NCI-H1930 (cell line): ENCODE results near the gene CRABP2.

Experiments
- DNase-seq, 2 experiments: peaks; one replicate each; lab custom pipeline; 2025; lab: John Stamatoyannopoulos, UW

The CRABP2 gene

DNA sequence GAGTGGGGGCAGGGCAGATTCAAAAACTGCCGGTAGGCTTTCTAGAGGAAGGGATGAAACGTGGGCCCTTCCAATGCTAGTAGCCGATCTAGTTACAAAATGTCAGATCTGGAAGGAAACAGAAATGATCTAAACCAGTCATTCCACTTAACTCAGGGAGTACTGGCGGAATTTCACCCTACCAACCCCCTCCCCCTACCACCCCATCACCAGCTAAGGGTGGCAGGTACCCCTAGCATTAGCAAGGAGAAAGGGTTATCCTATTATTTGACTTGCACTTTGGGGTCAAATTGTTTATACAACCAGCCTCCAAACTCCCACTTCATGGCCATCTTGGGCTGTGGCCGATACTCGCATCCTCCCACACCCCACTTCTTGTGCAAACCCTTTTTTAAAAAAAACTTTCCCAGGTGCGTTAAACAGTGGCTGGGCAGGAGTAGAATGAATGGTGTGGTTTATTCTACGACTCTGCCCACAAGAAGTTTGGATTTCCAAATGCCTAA, 36.1 kb upstream of the CRABP2 start:
- DNase-seq, result no peak

DNA sequence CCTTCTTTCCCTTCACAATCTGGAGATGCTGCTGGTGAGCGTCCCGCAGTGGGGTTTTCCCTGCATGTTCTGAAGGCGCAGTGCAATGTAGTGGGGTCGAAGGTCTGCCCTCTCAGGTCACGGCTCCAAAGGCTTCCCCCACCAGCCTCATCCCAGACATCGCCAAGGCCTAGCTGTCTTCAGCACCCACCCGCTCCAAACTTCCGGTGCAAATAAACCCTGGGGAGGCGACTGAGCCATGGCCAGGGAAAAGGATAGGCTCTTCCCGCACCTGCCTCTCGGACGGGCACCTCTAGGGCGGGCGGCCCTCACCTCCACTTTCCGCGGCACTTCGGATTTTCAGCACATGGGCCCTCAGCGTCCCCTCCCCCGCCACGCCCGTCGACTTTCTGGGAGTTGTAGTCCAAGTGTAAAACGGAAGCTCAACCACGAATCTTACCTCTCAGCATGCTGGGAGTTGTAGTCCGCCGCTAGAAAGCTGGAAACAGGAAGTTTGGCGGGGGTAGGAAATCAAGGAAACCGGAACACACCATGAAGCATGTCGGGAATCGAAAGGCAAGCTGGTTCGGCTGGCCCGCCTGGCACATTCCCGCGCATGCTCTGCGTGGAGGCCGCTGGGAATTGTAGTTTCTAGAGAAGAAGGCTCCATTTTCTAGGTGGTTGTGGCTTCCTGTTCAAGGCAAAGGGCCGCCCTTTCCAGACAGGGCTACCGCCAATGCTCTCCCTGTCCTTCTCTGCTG, 35.5 kb upstream of the CRABP2 start, which contains the start of gene MRPL24:
MRPL24 (minus strand) TSS at position 348 of the 740 bp plus-strand sequence. CDS start 2,384 bp downstream, outside the sequence.
- peak; percentile 99 for DNase-seq

DNA sequence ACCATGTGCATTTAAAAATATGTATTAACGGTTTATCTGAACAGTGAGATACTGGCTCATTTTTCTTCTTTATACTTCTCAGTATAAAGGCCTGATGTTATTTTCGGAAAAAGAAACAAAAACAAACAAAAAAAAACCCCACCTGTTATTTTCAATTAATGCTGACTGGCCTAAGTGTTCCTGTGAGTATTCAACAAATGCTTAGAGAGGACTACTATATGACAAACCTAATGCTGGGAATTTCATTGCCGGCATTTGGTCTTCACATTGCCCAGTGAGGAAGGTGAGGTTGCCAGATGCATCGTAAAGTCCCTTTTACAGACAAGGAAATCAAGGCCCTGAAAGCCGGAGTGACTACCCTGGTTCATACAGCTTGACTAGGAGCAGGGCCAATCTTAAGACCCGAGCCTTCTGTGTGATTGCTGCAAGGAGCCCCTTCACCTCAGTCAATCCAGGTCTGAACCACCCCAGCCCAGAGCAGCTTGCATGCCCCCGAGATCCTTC, 34.9 kb upstream of the CRABP2 start:
- DNase-seq, result no peak

DNA sequence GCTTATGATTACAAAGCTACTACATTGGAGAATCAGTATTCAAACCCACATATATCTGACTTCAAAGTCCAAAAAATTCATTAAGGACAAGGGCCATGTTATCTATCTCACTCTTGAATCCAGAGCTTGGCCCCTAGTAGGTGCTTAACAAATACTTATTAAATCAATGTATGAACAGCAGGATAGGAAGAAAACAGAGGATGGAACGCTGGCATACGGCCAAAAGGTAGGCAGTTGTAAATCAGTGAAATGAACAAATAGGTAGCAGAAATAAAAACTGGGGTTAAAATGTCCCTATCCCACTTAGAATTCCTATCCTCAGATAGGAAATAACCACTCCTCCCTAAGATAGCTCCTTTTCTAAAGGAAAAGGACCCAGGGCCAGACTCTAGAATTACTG, 33.5 kb upstream of the CRABP2 start:
- DNase-seq, result no peak

DNA sequence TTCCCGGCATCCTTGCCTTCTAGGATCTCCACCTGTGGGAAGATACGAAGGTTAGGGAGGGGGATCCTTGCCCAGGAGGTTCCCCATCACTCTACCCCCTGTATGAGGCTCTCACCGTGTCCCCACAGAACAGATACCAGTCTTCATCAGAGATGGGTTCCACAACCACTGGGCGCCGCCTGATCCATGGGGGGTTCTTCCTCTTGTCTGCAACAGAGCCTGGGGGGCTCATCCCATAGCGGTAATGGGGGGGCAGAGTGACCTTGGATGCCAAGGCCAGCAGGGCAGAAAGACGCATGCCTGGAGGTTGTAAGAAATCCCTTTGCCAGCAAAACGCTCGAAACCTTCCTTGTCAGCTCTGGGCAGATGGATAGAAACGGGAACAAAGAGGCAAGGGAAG, 33.0 kb upstream of the CRABP2 start:
- DNase-seq, result no peak

DNA sequence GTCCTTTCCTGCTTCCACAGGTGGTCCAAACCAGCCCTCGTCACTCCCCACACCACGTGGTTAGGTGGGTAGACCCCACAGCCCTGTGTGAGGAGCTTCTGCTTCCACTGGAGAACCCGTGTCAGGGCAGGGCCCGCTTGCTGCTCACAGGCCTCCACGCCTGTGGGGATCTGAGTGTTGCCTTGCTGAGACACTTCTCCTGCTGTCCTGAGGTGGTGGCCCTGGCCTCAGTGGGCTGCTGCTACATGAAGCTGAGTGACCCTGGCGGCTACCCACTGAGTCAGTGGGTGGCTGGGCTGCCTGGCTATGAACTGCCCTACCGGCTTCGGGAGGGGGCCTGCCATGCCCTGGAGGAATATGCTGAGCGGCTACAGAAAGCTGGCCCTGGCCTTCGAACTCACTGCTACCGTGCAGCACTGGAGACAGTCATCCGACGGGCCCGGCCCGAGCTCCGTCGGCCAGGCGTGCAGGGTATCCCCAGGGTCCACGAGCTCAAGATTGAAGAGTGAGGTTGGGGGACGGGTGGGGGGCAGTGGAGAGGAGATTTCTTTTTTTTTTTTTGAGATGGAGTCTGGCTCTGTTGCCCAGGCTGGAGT, 28.7 kb upstream of the CRABP2 start:
- no peak for DNase-seq

DNA sequence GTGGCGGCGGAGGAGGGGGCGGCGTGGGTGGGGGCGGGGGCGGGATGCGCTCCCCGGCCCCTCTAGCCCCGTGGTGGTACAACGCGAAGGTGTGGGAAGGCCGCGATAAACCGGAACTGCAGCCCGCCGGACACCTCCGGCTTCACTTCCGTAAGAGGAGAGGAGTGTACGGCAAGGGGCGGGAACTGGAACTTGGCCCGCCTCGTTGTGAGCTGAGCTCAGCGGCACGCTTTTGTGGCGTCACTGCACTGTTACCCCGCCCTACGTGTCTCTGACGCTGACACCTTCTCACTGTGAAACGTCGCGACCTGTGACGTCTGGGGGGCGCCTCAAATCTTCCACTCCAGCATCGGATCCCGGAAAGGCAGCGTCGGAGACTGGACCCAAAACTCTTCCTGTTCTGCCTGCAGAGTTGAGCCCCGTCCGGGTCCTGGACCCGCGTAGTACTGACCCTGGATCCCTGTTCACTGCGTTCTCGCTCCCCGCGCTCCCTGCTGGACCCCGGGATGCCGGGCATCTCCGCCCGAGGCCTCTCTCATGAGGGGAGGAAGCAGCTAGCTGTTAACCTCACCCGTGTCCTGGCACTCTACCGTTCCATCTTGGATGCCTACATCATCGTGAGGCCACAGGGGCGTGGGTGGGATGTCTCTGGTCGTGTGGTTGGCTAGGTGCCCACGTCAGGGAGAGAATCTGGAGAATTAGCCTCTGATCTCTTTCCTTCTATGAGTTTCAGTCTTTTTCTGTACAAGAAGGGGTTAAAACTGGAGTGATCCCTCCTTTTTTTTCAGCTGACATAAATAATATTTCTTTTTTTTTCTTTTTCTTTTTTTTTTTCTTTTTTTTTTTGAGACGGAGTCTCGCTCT, 23.4 kb upstream of the CRABP2 start, which contains the start of gene ISG20L2:
ISG20L2 (minus strand) TSS at position 168 of the 864 bp plus-strand sequence. CDS start 1,114 bp downstream, outside the sequence.
- peak; percentile 95 to 97 for DNase-seq

DNA sequence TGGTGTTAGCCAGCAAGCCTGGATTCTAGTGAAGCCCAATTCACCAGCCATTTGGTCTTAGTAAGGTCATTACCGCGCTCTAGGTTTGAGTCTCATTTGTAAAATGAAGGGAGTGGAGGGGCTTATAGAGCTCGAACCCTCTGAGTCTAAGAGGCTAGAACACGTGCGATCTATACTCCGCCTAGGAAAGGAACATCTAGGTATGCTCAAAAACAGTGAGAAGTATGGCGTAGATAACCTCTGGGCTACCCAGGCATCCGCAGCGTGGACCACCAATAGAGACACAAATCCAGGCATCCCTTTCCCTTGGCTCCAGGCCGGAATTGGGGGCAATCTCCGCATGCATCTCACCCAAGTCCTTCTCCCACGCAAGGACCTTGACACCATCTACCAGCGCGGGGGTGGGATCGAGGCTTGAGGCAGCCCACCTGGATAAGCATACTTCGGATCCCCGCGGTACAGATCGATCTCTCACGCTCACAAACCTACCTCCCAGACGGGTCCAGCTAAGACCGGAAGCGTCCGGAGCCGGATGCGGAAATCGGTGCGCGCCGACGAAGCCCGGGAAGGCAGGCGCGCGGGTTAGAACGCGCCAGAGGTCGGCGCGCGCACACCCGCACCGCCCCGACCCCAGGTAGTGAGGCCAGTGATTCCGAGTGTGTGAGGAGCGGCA, 22.7 kb upstream of the CRABP2 start, which contains the start of gene METTL25B:
METTL25B (plus strand) TSS at position 544 of the 673 bp plus-strand sequence. CDS start 636 bp downstream, outside the sequence.
- peak; percentile 77 to 86 for DNase-seq

DNA sequence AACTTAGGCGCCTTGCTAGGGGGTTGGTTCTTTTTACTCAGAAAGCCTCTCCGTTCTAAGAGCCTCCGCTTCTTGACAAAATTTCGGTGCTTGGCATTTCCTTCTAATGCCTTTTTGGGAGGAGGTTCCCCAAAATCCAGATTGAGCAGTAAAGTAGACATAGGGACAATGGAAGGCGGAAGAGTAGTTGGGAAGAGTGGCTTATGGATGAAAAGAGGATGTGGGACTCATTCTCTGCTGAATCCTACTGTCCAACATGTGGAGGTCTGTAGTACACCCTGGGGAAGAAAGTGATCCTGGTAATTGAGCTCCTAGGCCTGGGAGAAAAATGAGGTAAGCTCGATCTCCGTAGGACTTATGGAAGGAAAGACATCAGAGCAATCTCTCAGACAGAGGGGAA, 22.1 kb upstream of the CRABP2 start:
- DNase-seq, result no peak

DNA sequence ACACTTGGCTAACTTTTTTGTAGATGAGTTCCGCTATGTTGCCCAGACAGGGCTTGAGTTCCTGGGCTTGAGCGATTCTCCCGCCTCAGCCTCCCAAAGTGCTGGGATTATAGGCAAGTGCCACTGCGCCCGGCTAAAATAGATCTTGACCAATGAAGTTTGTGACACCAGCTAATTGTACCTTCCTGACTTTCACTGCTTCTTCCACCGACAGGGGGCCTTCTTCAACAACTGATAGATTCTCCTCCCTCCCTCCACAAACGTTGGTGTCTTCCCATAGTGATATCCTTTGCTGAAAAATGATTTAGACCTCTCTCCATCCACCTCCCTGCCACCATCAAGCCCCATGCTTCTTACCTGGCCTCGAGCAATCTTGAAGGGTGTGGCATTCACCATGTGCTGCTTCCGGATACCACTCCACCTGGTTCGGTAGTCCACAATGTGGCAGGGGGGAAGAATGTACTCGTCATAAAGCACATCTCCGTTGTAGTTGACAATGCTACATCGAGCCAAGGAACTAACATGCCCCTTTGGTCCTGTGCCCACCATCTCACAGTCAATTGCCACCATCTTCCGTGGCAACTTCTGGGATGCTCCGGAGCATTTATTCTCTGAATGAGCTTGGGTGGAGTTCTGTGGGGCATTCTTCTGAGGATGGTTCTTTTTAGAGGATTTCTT, 21.3 kb upstream of the CRABP2 start:
- peak in 1 of 2 experiments; percentile 43 for DNase-seq

DNA sequence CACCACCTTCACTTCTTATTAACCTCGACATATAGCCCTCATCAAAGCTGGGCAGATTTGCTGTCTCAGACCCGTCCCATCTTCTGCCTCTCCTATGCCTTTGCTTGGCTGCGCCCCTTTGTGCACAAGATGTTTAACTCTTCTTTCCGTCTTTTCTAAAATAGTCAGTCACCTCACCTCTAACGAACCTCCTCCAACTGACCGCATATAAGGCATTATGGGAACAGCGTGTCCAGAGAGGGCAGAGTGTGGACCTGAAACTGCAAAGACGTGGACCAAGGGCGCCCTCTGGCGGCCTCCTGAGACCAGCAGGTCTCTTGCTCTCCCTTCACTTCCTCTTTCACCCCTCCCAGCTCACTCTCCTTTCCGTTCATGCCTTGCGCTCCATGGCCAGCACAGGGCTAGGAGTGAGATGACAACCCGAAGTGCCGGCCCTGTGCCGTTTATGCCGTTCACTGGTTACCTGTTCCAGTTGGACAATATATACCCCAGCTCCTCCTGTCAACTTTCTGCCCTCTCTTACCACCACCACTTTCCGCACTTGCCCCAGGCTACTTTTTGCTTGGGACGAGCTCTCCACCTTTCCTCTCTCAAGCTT, 20.4 kb upstream of the CRABP2 start:
- peak; percentile 57 to 82 for DNase-seq

DNA sequence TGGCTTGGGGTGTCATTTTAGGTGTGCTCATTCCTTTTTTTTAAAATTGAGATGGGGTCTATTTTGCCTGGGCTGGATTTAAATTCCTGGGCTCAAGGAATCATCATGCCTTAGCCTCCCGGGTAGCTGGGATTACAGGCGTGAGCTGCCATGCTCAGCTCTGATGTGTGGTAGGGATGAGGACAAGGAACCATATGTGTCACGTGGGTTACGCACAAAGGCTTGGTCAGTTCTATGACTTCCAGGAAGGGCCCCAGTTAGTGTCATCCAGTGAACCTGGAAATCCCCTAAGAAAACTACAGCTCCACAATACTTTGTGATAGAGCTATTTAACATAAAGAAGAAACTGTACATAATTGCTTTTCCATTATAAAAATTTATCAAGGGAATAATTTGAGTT, 16.2 kb upstream of the CRABP2 start:
- no peak for DNase-seq

DNA sequence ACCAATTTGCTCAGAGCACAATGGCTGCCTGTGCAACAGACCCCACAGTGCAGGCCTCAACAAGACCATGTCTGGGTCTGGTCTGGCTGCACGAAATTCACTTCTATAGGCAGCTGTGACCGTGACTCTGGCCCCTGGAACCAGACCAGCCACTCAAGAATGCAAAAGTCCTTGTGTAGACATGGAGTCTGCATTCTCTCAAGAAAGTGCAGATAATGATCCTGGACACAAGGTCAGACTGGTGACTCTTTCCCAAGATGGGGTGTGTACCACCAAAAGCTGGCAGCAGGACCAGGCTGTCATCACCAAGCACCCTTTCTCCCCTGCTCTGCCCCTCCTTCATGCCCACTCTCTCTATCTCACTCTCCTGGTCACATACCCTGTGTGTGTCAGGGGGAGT, 15.7 kb upstream of the CRABP2 start:
- no peak for DNase-seq

DNA sequence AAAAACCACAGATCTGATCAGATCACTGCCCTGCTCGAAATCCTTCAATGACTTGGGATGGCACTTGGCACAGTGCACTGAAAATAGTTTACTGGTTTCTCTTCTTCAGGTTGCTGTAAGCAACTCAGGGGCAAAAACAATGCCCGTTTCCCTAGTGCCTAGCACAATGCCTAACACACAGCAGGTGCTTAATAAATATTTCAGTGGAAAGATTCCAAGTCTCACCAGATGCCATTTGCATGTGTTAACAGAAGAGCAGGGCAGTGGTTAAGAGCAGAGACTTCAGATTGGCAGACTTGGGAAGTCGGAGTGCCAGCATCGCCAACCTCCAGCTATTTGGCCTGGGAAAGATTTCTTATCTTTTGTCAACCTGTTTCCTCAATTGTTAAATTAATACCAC, 12.0 kb upstream of the CRABP2 start:
- no peak for DNase-seq

DNA sequence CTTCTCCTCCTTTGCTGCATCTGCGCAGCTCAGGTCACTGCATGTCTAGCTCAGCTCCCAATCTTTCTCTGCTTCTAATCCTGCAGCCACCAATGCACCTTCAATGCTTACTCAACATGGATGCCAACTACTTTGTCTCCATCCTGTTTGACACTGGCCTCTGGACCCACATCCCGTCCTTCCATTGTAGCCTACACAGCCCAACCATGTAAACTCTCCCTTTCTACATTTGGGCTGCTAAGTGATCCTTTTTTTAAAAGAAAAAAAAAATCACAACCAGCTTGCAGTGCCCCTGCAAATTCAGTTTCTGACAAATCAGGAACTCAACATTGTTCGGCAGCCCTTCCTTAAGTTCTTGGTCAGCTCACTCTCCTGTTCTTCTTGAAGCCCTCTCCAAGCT, 9.4 kb upstream of the CRABP2 start:
- DNase-seq, result no peak

DNA sequence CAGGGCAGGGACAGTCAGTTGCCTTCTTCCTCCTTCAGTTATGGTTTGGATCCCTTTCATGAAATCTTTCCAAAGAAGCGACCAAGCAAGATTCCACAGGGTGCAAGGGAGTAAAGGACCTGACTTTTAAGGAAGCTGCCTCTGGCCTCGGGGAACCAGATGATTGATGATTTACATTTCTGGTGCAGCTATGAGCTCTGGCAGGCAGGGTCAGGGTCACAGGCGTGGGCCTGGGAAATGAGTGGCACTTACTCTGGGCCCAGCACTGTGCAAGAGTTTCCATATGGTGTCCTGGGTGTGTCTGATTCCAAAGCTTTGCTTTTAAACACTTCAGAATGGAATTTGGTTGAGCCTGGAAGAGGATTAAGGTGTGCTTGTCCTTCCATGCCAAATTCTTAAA, 7.2 kb upstream of the CRABP2 start:
- DNase-seq, result no peak

DNA sequence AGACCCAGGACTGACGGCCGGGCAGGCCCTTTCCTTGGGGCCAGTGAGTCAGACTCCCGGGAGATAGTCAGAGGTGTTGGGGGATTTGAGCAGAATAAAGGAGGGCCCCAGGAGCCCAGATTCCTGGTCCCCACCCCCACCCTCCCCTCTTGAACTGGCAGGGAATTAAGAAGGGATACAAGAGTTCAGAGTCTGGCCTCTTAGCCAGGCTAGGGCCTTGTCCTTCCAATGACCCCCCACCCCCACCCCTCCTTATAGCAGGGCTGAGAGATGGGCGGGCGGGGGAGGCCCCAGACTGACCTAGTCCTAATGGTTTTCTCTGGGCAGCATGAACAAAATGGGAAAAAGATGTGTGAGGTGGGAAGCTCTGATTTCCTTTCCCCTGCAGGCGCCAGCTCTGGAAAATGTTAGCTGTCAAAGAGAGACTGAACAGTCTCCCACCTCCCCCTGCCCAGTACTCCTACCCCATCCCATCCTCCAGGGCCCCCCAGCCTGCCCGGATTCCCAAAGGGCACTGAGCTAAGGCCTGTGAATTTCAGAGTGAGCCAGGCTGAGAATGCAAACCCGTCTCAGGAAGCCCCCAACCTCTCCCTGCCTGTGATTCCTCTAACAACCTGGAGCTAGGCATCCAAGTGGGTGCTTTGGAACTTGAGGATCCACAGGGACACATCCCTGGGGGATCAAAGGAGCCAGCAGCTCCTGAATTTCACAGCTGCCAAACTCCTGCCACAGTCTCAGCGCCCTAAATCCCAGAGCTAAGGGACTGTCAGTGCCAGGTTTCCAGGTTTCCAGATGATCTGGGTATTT, 5.8 kb upstream of the CRABP2 start:
- DNase-seq, result no peak

DNA sequence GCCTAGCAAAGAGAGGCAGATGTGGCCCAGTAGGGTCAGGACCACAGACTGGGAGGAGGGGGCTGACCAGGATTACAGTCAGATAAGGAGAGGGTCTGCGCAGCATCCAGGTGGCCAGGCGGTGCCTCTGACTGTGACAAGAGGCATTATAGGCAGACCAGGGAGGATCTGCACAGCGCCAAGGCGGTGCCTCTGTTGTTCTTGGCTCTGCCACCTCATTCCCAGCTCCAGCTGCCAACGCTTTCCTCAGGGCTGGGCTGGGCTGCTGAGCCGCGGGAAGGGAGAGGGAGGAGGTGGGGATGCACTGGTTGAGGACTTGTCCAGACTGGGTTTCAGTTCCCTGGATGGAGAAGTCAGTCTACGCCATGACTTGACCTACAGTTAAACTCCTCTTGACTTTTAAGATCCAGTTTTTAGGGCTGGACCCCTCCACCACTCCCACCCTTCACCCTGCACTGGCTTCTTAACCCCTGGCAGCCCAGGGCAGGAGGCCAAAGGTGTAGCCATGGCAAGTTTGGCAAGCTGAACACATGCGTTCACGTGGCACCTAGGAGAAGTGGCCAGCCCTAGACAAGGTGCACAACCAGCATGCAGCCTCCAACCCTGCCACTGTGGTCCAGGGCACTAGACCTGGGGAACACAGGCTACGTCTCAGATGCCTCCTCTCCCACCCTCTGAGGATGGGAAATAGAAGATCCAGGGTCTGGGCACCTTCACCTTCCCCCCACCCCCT, 4.5 kb upstream of the CRABP2 start:
- DNase-seq, result no peak

DNA sequence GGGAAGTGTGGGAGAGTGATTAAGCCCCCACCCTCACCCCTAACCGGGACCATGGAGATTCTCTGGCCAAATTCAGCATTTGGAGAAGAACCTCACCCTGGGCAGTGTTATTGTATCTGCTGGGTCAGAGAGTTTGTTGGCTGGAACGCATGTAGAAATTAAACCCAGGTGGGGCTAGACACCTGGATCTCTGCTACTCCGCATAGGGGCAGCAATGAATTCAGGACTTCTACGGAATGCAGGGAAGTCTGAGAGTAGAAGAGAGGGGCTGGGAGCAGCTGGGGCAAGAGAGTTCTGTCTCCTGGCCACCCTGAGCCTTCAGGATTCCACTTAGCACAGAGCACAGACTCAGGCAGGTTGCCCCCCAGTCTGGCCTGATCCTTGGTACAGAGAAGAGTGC, 3.6 kb upstream of the CRABP2 start:
- DNase-seq, result no peak
